Gastroesophageal sphincter (tissue), 4 donors: Measurements from ENCODE around the gene A2M. TPM values are rescaled to one million over a fixed set of nuclear protein-coding genes. Genes with fewer than 3 reads are reported as not detected.
A peak's percentile ranks its signal among the peaks of the same experiment; 100 is the strongest.

Experiments used
- ATAC-seq: fragments of 150-250 bp; one replicate; pipeline ENCODE4 v1.9.1; 2016; ENCODE audit warnings: mild to moderate bottlenecking, moderate library complexity
- H3K27ac ChIP-seq, 4 donors: fragments of 200-600 bp; sonication (generic) in 3 of 4; 1 replicate in 3 of 4; 2 replicates in 1 of 4; pipeline ENCODE4 v1.5.1; 2016 to 2019
- H3K27me3 ChIP-seq: fragments of 200-600 bp; sonication (generic); one replicate; pipeline ENCODE4 v1.5.1; 2019
- H3K36me3 ChIP-seq, 2 donors: fragments of 200-600 bp; sonication (generic); one replicate each; pipeline ENCODE4 v1.5.1; 2019; ENCODE audit warnings: control low read depth in 1 of 2
- H3K4me1 ChIP-seq, 3 donors: fragments of 200-600 bp; sonication (generic); 1 replicate in 2 of 3; 2 replicates in 1 of 3; pipeline ENCODE4 v1.5.1; 2016 to 2019; ENCODE audit warnings: control low read depth in 2 of 3
- H3K4me3 ChIP-seq, 2 donors: fragments of 200-600 bp; sonication (generic); one replicate each; pipeline ENCODE4 v1.5.1; 2019; ENCODE audit warnings: mild to moderate bottlenecking in 1 of 2, moderate library complexity in 1 of 2
- H3K9me3 ChIP-seq, 3 donors: fragments of 200-600 bp; sonication (generic); one replicate each; pipeline ENCODE4 v1.5.1; 2017 to 2019; ENCODE audit warnings: control low read depth in 2 of 3
- CTCF ChIP-seq, 4 experiments: fragments of 200-600 bp in 2 of 4; fragments of 450-650 bp in 2 of 4; sonication (generic) in 1 of 4; IDR thresholded peaks; one replicate each; pipeline ENCODE4 v1.5.1; 2017 to 2019; ENCODE audit warnings: antibody characterized with exemption in 4 of 4, mild to moderate bottlenecking in 2 of 4, moderate library complexity in 2 of 4
- EP300 ChIP-seq: sonication (generic); formaldehyde crosslinking; IDR thresholded peaks from one replicate; pipeline ENCODE4 v1.6.1; 2017; ENCODE audit warnings: antibody characterized with exemption, mild to moderate bottlenecking
- POLR2A ChIP-seq, 2 donors: fragments of 450-650 bp; IDR thresholded peaks; one replicate each; pipeline ENCODE4 v1.6.1; 2017; ENCODE audit warnings: antibody characterized with exemption in 2 of 2, mild to moderate bottlenecking in 2 of 2, moderate library complexity in 1 of 2
- POLR2AphosphoS5 ChIP-seq: sonication (generic); formaldehyde crosslinking; IDR thresholded peaks from one replicate; pipeline ENCODE4 v1.6.1; 2017; ENCODE audit warnings: antibody characterized with exemption
- whole genome bisulfite sequencing, 2 donors: methylation state at CpG; one replicate each; pipeline ENCODE4 v1.1.5; 2018; ENCODE audit warnings: low coverage in 1 of 2; 5-methylcytosine and 5-hydroxymethylcytosine counted together
- total RNA-seq, 4 donors: library from RNA; depleted of rRNA; stranded (reverse); fragments of >200 nt; gene quantifications; one replicate each; pipeline ENCODE4 v1.1.0, GENCODE V29; 2016

A2M gene
- total RNA-seq, 4 donors from 2014 or later: 268 to 632 (median 588) TPM

GRCh38 chr12:9094512-9095206 is 21.1 kb downstream of the A2M start:
- no peak overlapping the region for H3K4me3 ChIP-seq
- ATAC-seq: no peak
- H3K27me3 ChIP-seq: no peaks in the 10 kb centered on the region
- H3K27ac ChIP-seq: peak overlapping the region in 2 of 4 donors; percentile 23 to 55
- no peaks in the 10 kb centered on the region for H3K9me3 ChIP-seq
- H3K36me3 ChIP-seq: peaks cover 6 to 96% of the 10 kb centered on the region in 2 donors
- peaks cover 0 to 14% (median 0%) of the 10 kb centered on the region in 3 donors for H3K4me1 ChIP-seq
- 69 to 85% methylated on average over 3 of the region's 3 CpGs for whole genome bisulfite sequencing, 2 donors
- TF ChIP-seq POLR2A (IDR thresholded peaks at IDR 0.05) (no peak), POLR2AphosphoS5 (peak; percentile 5), CTCF (IDR thresholded peaks at IDR 0.05) (no peak)

- TF ChIP-seq EP300 (no peak), CTCF (IDR thresholded peaks at IDR 0.05) (no peak), POLR2AphosphoS5 (no peak), POLR2A (IDR thresholded peaks at IDR 0.05) (no peak)
- peaks cover 0 to 14% (median 0%) of the 10 kb centered on the region in 3 donors for H3K4me1 ChIP-seq
- H3K4me3 ChIP-seq: no peak overlapping the region
- 85 to 100% methylated on average over 2 to 4 of the region's 8 CpGs for WGBS, 2 donors
- no peak for ATAC-seq
- H3K9me3 ChIP-seq: no peaks in the 10 kb centered on the region
- H3K36me3 ChIP-seq: peaks cover 6 to 96% of the 10 kb centered on the region in 2 donors
- peak overlapping the region in 3 of 4 donors; percentile 5 to 33 (median 29) for H3K27ac ChIP-seq
- no peaks in the 10 kb centered on the region for H3K27me3 ChIP-seq
Observed at GRCh38 chr12:9091891-9092598, 23.7 kb downstream of the A2M start.

- Histone ChIP-seq H3K27me3 (no peaks in the 10 kb centered on the region), H3K4me3 (no peak overlapping the region), H3K9me3 (no peaks in the 10 kb centered on the region), H3K4me1 (peaks cover 0 to 14% (median 0%) of the 10 kb centered on the region in 3 donors), H3K36me3 (peaks cover 6 to 99% of the 10 kb centered on the region in 2 donors), H3K27ac (no peak overlapping the region)
- 75 to 89% methylated on average over 1 to 5 of the region's 5 CpGs for WGBS, 2 donors
- no peak for ATAC-seq
- TF ChIP-seq POLR2A (IDR thresholded peaks at IDR 0.05): no peak
- TF ChIP-seq CTCF (IDR thresholded peaks at IDR 0.05): no peak
- no peak for TF ChIP-seq EP300
- no peak for TF ChIP-seq POLR2AphosphoS5
Observed at GRCh38 chr12:9090220-9090619, 25.5 kb downstream of the A2M start.

GRCh38 chr12:9087087-9087835 is 28.5 kb downstream of the A2M start:
- H3K4me1 ChIP-seq: no peaks in the 10 kb centered on the region
- ATAC-seq: no peak
- no peaks in the 10 kb centered on the region for H3K27me3 ChIP-seq

GRCh38 chr12:9086087-9086486 is 29.6 kb downstream of the A2M start:
- peaks cover 0 to 12% (median 0%) of the 10 kb centered on the region in 3 donors for H3K9me3 ChIP-seq
- no peak overlapping the region for H3K27ac ChIP-seq
- H3K27me3 ChIP-seq: no peaks in the 10 kb centered on the region
- peaks cover 6 to 99% of the 10 kb centered on the region in 2 donors for H3K36me3 ChIP-seq
- ATAC-seq: no peak
- H3K4me1 ChIP-seq: no peaks in the 10 kb centered on the region
- TF ChIP-seq POLR2A (IDR thresholded peaks at IDR 0.05) (no peak), EP300 (no peak), POLR2AphosphoS5 (no peak), CTCF (IDR thresholded peaks at IDR 0.05) (no peak)
- WGBS, 2 donors: 45 to 56% methylated on average over 1 of the region's 1 CpG
- no peak overlapping the region for H3K4me3 ChIP-seq

More at GRCh38 chr12:9087087-9087835, 28.5 kb downstream of the A2M start:
- Histone ChIP-seq H3K27ac (no peak overlapping the region), H3K4me3 (no peak overlapping the region), H3K36me3 (peaks cover 8 to 100% of the 10 kb centered on the region in 2 donors), H3K9me3 (peaks cover 0 to 12% (median 0%) of the 10 kb centered on the region in 3 donors)
- no peak for TF ChIP-seq POLR2A (IDR thresholded peaks at IDR 0.05)
- no peak for TF ChIP-seq EP300
- no peak for TF ChIP-seq POLR2AphosphoS5
